Measurements from ENCODE around the gene TEX29.

- TF ChIP-seq EZH2 (IDR thresholded peaks at IDR 0.05; ENCODE audit: borderline replicate concordance, low read depth, low read length, poor library complexity, severe bottlenecking), result no peak
- no peak for TF ChIP-seq CTCF (conservative IDR thresholded peaks at IDR 0.05; ENCODE audit: low read depth, low read length)
Observed at GRCh38 chr13:111392486-111392885, 72.0 kb downstream of the TEX29 start.
